GM12865 (cell line): Measurements from ENCODE around the gene SLC6A19.

ENCODE experiments used
- DNase-seq: peaks from one replicate; pipeline ENCODE4 v3.0.0; 2010; ENCODE audit warnings: low read depth
- H3K4me3 ChIP-seq: 2 replicates; pipeline ENCODE4 v1.5.1; 2011; ENCODE audit warnings: mild to moderate bottlenecking, low read depth, low read length, control low read depth
- CTCF ChIP-seq: IDR thresholded peaks from 2 replicates; pipeline ENCODE4 v1.5.1; 2011; ENCODE audit warnings: low read length, control low read depth, low read depth, inconsistent platforms; ENCODE audit not compliant: insufficient read depth; ENCODE audit errors: missing control alignments

SLC6A19 gene

GRCh38 chr5:1172007-1172581 lies 29.3 kb upstream of the SLC6A19 start:
- DNase-seq: no peak
- TF ChIP-seq CTCF: no peak
- no peak overlapping the region for H3K4me3 ChIP-seq

GRCh38 chr5:1172670-1173404 lies 28.6 kb upstream of the SLC6A19 start:
- no peak overlapping the region for H3K4me3 ChIP-seq
- DNase-seq: no peak
- TF ChIP-seq CTCF: no peak

- no peak for TF ChIP-seq CTCF
- DNase-seq: no peak
Measured at GRCh38 chr5:1173485-1174070, 27.8 kb upstream of the SLC6A19 start.

GRCh38 chr5:1174122-1174936 lies 27.1 kb upstream of the SLC6A19 start:
- H3K4me3 ChIP-seq: no peak overlapping the region
- peak; percentile 63 for TF ChIP-seq CTCF
- DNase-seq: peak; percentile 26

More at GRCh38 chr5:1173485-1174070, 27.8 kb upstream of the SLC6A19 start:
- no peak overlapping the region for H3K4me3 ChIP-seq

- no peak overlapping the region for H3K4me3 ChIP-seq
- TF ChIP-seq CTCF: no peak
- DNase-seq: no peak
Measured at GRCh38 chr5:1175015-1175414, 26.4 kb upstream of the SLC6A19 start.

- no peak overlapping the region for H3K4me3 ChIP-seq
- no peak for TF ChIP-seq CTCF
- DNase-seq: peak; percentile 20
Measured at GRCh38 chr5:1175801-1176472, 25.5 kb upstream of the SLC6A19 start.
